IPS-15b (cell line): ENCODE measurements around the gene C11orf71.

Experiments used
- H3K27me3 ChIP-seq: one replicate; pipeline ENCODE4 v1.6.1; 2013; ENCODE audit warnings: low read length; ENCODE audit not compliant: control insufficient read depth, insufficient read depth
- H3K36me3 ChIP-seq: one replicate; pipeline ENCODE4 v1.6.1; 2013; ENCODE audit warnings: low read length; ENCODE audit not compliant: control insufficient read depth, insufficient read depth
- H3K4me1 ChIP-seq: one replicate; pipeline ENCODE4 v1.6.1; 2013; ENCODE audit warnings: mild to moderate bottlenecking, low read length; ENCODE audit not compliant: control insufficient read depth, insufficient read depth
- H3K4me3 ChIP-seq: one replicate; pipeline ENCODE4 v1.5.1; 2013; ENCODE audit warnings: low read depth, low read length
- H3K9ac ChIP-seq: one replicate; pipeline ENCODE4 v1.6.1; 2013; ENCODE audit warnings: low read depth, mild to moderate bottlenecking, low read length
- H3K9me3 ChIP-seq: one replicate; pipeline ENCODE4 v1.6.1; 2013; ENCODE audit warnings: mild to moderate bottlenecking, low read length; ENCODE audit not compliant: control insufficient read depth, insufficient read depth

C11orf71 gene

GRCh38 chr11:114438303-114438702 is 38.0 kb upstream of the C11orf71 start:
- Histone ChIP-seq H3K9me3 (no peaks in the 10 kb centered on the region), H3K4me3 (peak overlapping the region; percentile 94), H3K36me3 (no peaks in the 10 kb centered on the region), H3K9ac (no peak overlapping the region), H3K27me3 (no peaks in the 10 kb centered on the region), H3K4me1 (peaks cover 10% of the 10 kb centered on the region)

GRCh38 chr11:114433376-114433775 is 33.1 kb upstream of the C11orf71 start:
- Histone ChIP-seq H3K9me3 (no peaks in the 10 kb centered on the region), H3K9ac (no peak overlapping the region), H3K4me1 (no peaks in the 10 kb centered on the region), H3K36me3 (no peaks in the 10 kb centered on the region), H3K27me3 (no peaks in the 10 kb centered on the region), H3K4me3 (no peak overlapping the region)

- H3K4me1 ChIP-seq, result no peaks in the 10 kb centered on the region
- H3K27me3 ChIP-seq, result no peaks in the 10 kb centered on the region
- no peak overlapping the region for H3K4me3 ChIP-seq
- H3K9me3 ChIP-seq, result no peaks in the 10 kb centered on the region
- H3K36me3 ChIP-seq, result no peaks in the 10 kb centered on the region
- no peak overlapping the region for H3K9ac ChIP-seq
These were observed 32.6 kb upstream of the C11orf71 start for GRCh38 chr11:114432893-114433292.

GRCh38 chr11:114430290-114430689 is 30.0 kb upstream of the C11orf71 start:
- H3K27me3 ChIP-seq, result no peaks in the 10 kb centered on the region
- peaks cover 4% of the 10 kb centered on the region for H3K4me1 ChIP-seq
- no peak overlapping the region for H3K4me3 ChIP-seq
- H3K36me3 ChIP-seq, result no peaks in the 10 kb centered on the region
- no peaks in the 10 kb centered on the region for H3K9me3 ChIP-seq
- H3K9ac ChIP-seq, result no peak overlapping the region

GRCh38 chr11:114426280-114426679 is 26.0 kb upstream of the C11orf71 start:
- H3K4me3 ChIP-seq, result no peak overlapping the region
- H3K27me3 ChIP-seq, result no peaks in the 10 kb centered on the region
- peaks cover 4% of the 10 kb centered on the region for H3K4me1 ChIP-seq
- H3K9ac ChIP-seq, result no peak overlapping the region
- no peaks in the 10 kb centered on the region for H3K9me3 ChIP-seq
- no peaks in the 10 kb centered on the region for H3K36me3 ChIP-seq

- Histone ChIP-seq H3K27me3 (no peaks in the 10 kb centered on the region), H3K9me3 (no peaks in the 10 kb centered on the region), H3K4me3 (no peak overlapping the region), H3K36me3 (no peaks in the 10 kb centered on the region), H3K9ac (no peak overlapping the region), H3K4me1 (peaks cover 6% of the 10 kb centered on the region)
These were observed 16.2 kb upstream of the C11orf71 start for GRCh38 chr11:114416441-114416961.

- H3K9me3 ChIP-seq, result no peaks in the 10 kb centered on the region
- peaks cover 6% of the 10 kb centered on the region for H3K4me1 ChIP-seq
- no peaks in the 10 kb centered on the region for H3K27me3 ChIP-seq
- H3K4me3 ChIP-seq, result no peak overlapping the region
- H3K9ac ChIP-seq, result no peak overlapping the region
- no peaks in the 10 kb centered on the region for H3K36me3 ChIP-seq
These were observed 13.6 kb upstream of the C11orf71 start for GRCh38 chr11:114413958-114414357.

- Histone ChIP-seq H3K36me3 (no peaks in the 10 kb centered on the region), H3K9ac (no peak overlapping the region), H3K9me3 (no peaks in the 10 kb centered on the region)
These were observed 12.6 kb upstream of the C11orf71 start for GRCh38 chr11:114412946-114413345.

GRCh38 chr11:114401311-114401710 is 1.0 kb upstream of the C11orf71 start:
- H3K9me3 ChIP-seq, result no peaks in the 10 kb centered on the region
- H3K27me3 ChIP-seq, result no peaks in the 10 kb centered on the region
- no peaks in the 10 kb centered on the region for H3K36me3 ChIP-seq
- H3K9ac ChIP-seq, result peak overlapping the region; percentile 95
- peaks cover 5% of the 10 kb centered on the region for H3K4me1 ChIP-seq
- peak overlapping the region; percentile 99 for H3K4me3 ChIP-seq

More at GRCh38 chr11:114412946-114413345, 12.6 kb upstream of the C11orf71 start:
- Histone ChIP-seq H3K4me1 (peaks cover 6% of the 10 kb centered on the region), H3K4me3 (no peak overlapping the region), H3K27me3 (no peaks in the 10 kb centered on the region)

GRCh38 chr11:114400915-114401223 is 558 bp upstream of the C11orf71 start:
- no peaks in the 10 kb centered on the region for H3K27me3 ChIP-seq
- peaks cover 5% of the 10 kb centered on the region for H3K4me1 ChIP-seq
- no peaks in the 10 kb centered on the region for H3K9me3 ChIP-seq
- peak overlapping the region; percentile 95 for H3K9ac ChIP-seq
- H3K4me3 ChIP-seq, result peak overlapping the region; percentile 99
- H3K36me3 ChIP-seq, result no peaks in the 10 kb centered on the region

- Histone ChIP-seq H3K4me1 (peaks cover 5% of the 10 kb centered on the region), H3K9ac (peak overlapping the region; percentile 97), H3K9me3 (no peaks in the 10 kb centered on the region), H3K27me3 (no peaks in the 10 kb centered on the region), H3K36me3 (no peaks in the 10 kb centered on the region), H3K4me3 (peak overlapping the region; percentile 99)
These were observed 658 bp downstream of the C11orf71 start for GRCh38 chr11:114399490-114400215.

- Histone ChIP-seq H3K4me1 (peaks cover 5% of the 10 kb centered on the region), H3K27me3 (no peaks in the 10 kb centered on the region), H3K9ac (no peak overlapping the region), H3K4me3 (no peak overlapping the region), H3K9me3 (no peaks in the 10 kb centered on the region), H3K36me3 (no peaks in the 10 kb centered on the region)
These were observed 1.9 kb downstream of the C11orf71 start for GRCh38 chr11:114398303-114398920.
